ENCODE results near the gene MYADML2. TPM values are rescaled to one million over a fixed set of nuclear protein-coding genes. Genes with fewer than 3 reads are reported as not detected.

Gene MYADML2
- polyA plus RNA-seq, 4 donors: 0.07 to 0.26 (median 0.07) TPM; not detected in 1

- DNase-seq (ENCODE audit: low read depth in 4 of 4, low spot score in 3 of 4): no peak
Observed at GRCh38 chr17:81941484-81942166, 5.4 kb downstream of the MYADML2 start.

GRCh38 chr17:81940538-81941483, 6.2 kb downstream of the MYADML2 start:
- DNase-seq (ENCODE audit: low read depth in 4 of 4, low spot score in 3 of 4): no peak

- DNase-seq (ENCODE audit: low read depth in 4 of 4, low spot score in 3 of 4): no peak
Observed at GRCh38 chr17:81939881-81940385, 7.1 kb downstream of the MYADML2 start.

GRCh38 chr17:81939218-81939617, 7.8 kb downstream of the MYADML2 start:
- no peak for DNase-seq (ENCODE audit: low read depth in 4 of 4, low spot score in 3 of 4)

GRCh38 chr17:81935709-81936084, 11.3 kb downstream of the MYADML2 start:
- no peak for DNase-seq (ENCODE audit: low read depth in 4 of 4, low spot score in 3 of 4)

GRCh38 chr17:81934850-81935708, 12.0 kb downstream of the MYADML2 start:
- DNase-seq (ENCODE audit: low read depth in 4 of 4, low spot score in 3 of 4): no peak

- no peak for DNase-seq (ENCODE audit: low read depth in 4 of 4, low spot score in 3 of 4)
Observed at GRCh38 chr17:81934098-81934757, 12.8 kb downstream of the MYADML2 start.

- DNase-seq (ENCODE audit: low read depth in 4 of 4, low spot score in 3 of 4): no peak
Observed at GRCh38 chr17:81933178-81933699, 13.8 kb downstream of the MYADML2 start.

GRCh38 chr17:81932333-81932983, 14.6 kb downstream of the MYADML2 start:
- DNase-seq (ENCODE audit: low read depth in 4 of 4, low spot score in 3 of 4): no peak

GRCh38 chr17:81931557-81932332, 15.3 kb downstream of the MYADML2 start:
- no peak for DNase-seq (ENCODE audit: low read depth in 4 of 4, low spot score in 3 of 4)

GRCh38 chr17:81931189-81931556, 15.9 kb downstream of the MYADML2 start:
- no peak for DNase-seq (ENCODE audit: low read depth in 4 of 4, low spot score in 3 of 4)

- no peak for DNase-seq (ENCODE audit: low read depth in 4 of 4, low spot score in 3 of 4)
Observed at GRCh38 chr17:81930142-81931125, 16.6 kb downstream of the MYADML2 start.

- DNase-seq (ENCODE audit: low read depth in 4 of 4, low spot score in 3 of 4): no peak
Observed at GRCh38 chr17:81929253-81930141, 17.5 kb downstream of the MYADML2 start.

GRCh38 chr17:81928544-81929252, 18.3 kb downstream of the MYADML2 start:
- DNase-seq (ENCODE audit: low read depth in 4 of 4, low spot score in 3 of 4): no peak

- peak; percentile 84 to 93 (median 90) for DNase-seq (ENCODE audit: low read depth in 4 of 4, low spot score in 3 of 4)
Observed at GRCh38 chr17:81927653-81928543, 19.1 kb downstream of the MYADML2 start, which contains the start of gene MAFG. MAFG (minus strand) TSS chr17:81927735; CDS start chr17:81923185, 4,550 bp downstream.

Data from left renal pelvis (tissue), 4 donors.